Activated CD4-positive, CD25-positive, alpha-beta regulatory T cell treated with anti-CD3 and anti-CD28 coated beads, Interleukin-2, amount 50 U/mL, for 16 hours (primary cell): ENCODE measurements around the gene CYP27A1.
"Not testable (repeated sequence)": the region's sequence is repeated elsewhere in the genome, so short reads cannot be mapped to it uniquely, and the experiment has no call there.

Experiments
- DNase-seq: peaks from one replicate; pipeline ENCODE4 v3.0.0-alpha.2; 2020; ENCODE audit warnings: low read depth, low spot score

The CYP27A1 gene

GRCh38 chr2:218831378-218831990, 49.5 kb downstream of the CYP27A1 start, which contains the start of gene PRKAG3:
Gene PRKAG3, minus strand, starts transcription at chr2:218831803.
- DNase-seq = no peak

GRCh38 chr2:218832081-218832480, 50.1 kb downstream of the CYP27A1 start:
- DNase-seq = no peak

- no peak for DNase-seq
These were observed 50.6 kb downstream of the CYP27A1 start for GRCh38 chr2:218832520-218832919.

GRCh38 chr2:218833023-218833609, 51.2 kb downstream of the CYP27A1 start:
- no peak for DNase-seq

- no peak for DNase-seq
These were observed 52.7 kb downstream of the CYP27A1 start for GRCh38 chr2:218834685-218835084.

GRCh38 chr2:218837495-218837894, 55.5 kb downstream of the CYP27A1 start:
- no peak for DNase-seq

- no peak for DNase-seq
These were observed 57.5 kb downstream of the CYP27A1 start for GRCh38 chr2:218839430-218839829.

GRCh38 chr2:218839888-218840287, 57.9 kb downstream of the CYP27A1 start:
- no peak for DNase-seq

GRCh38 chr2:218844334-218844733, 62.4 kb downstream of the CYP27A1 start:
- DNase-seq = not testable (repeated sequence)

- not testable (repeated sequence) for DNase-seq
These were observed 65.0 kb downstream of the CYP27A1 start for GRCh38 chr2:218846963-218847362.

- DNase-seq = no peak
These were observed 67.8 kb downstream of the CYP27A1 start for GRCh38 chr2:218849721-218850120.

GRCh38 chr2:218850796-218851195, 68.8 kb downstream of the CYP27A1 start:
- DNase-seq = no peak

- no peak for DNase-seq
These were observed 69.3 kb downstream of the CYP27A1 start for GRCh38 chr2:218851286-218851685.

GRCh38 chr2:218852911-218853667, 71.1 kb downstream of the CYP27A1 start:
- peak; percentile 28 for DNase-seq

GRCh38 chr2:218853766-218854165, 71.8 kb downstream of the CYP27A1 start:
- DNase-seq = no peak

GRCh38 chr2:218854860-218855259, 72.9 kb downstream of the CYP27A1 start:
- no peak for DNase-seq

- no peak for DNase-seq
These were observed 73.6 kb downstream of the CYP27A1 start for GRCh38 chr2:218855305-218856166.

- DNase-seq = no peak
These were observed 74.4 kb downstream of the CYP27A1 start for GRCh38 chr2:218856167-218856895.

- no peak for DNase-seq
These were observed 74.9 kb downstream of the CYP27A1 start for GRCh38 chr2:218856896-218857243.

GRCh38 chr2:218857371-218858137, 75.6 kb downstream of the CYP27A1 start:
- DNase-seq = no peak

GRCh38 chr2:218858138-218858445, 76.1 kb downstream of the CYP27A1 start:
- no peak for DNase-seq
